NCI-H1092 (cell line): ENCODE data around the gene PPM1L.

ENCODE experiments used
- DNase-seq: peaks from one replicate; lab custom pipeline; 2025; lab: John Stamatoyannopoulos, UW

Gene PPM1L

DNA sequence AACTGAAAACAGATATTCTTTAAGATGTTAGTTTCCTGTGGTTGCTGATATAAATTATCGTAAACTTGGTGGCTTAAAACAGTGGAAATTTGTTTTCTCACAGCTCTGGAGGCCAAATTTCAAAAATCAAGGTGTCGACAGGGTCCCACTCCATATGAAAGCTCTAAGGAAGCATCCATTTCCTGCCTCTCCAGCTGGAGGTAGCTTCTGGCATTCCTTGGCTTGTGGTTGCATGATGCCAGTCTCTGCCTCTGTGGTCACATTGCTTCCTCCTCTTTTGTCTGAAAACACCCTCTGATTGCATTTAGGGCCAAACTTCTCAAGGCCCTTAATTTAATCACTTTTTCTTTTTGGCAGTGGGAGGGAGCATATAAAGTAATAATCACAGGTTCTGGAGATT is 96.8 kb downstream of the PPM1L start:
- DNase-seq = no peak

DNA sequence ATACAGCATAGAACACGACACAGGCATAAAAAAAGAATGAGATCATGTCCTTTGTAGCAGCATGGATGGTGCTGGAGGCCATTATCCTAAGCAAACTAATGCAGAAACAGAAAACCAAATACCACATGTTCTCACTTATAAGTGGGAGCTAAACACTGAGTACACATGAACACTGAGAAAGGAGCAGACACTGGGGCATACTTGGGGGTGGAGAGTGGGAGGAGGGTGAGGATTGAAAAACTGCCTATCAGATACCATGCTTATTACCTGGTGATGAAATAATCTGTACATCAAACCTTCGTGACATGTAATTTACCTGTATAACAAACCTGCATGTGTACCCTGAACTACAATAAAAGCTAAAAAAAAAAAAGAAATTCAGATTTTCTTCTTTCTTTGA is 100.4 kb downstream of the PPM1L start:
- DNase-seq = no peak

DNA sequence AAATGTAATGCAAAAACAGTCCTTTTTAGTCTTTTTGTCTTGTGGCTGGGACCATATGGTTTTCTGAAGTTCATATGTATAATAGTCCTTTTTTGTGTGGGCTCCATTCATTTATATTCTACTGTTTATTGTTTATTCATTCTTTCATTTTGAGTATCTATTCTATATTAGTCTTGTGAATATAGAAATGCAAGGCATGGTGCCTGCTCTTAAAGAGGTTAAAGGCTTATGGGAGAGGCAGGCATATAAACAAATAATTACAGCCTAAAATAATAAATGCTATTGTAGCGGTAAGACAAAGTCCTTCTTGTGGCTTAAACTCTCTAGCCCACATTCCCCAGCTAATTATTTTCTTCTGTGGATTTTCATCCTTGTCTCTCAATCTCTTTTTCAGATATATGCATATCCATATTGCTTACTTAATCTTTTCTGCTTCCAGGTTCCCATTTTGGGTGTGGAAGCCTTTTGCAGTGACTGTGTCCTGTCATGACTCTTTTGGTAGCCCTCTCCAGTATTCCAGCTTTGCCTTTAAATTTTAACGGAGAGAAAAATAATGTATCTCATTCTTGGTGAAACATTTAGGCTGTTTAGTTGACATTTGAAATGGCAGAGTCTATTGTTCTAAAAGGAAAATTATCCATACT is 101.6 kb downstream of the PPM1L start:
- DNase-seq = no peak

DNA sequence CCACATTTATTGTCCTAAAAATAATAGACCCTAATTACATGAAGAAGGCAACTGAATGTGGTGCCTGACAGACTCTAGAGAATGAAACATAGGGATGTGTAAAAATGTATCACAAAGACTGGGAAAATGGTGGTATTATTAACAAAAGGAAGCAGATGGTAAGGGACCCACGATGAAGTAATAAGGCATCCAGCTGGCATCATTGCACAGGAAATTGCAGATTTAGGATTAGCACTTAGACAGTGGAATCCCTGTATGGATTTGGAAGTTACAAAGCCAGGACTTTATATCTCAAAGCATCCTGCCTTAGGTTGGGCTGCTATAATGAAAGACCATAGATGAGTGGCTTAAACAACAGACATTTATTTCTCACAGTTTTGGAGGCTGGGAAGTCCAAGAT is 104.3 kb downstream of the PPM1L start:
- no peak for DNase-seq

- DNase-seq = no peak
These were observed 113.8 kb downstream of the PPM1L start for GRCh38 chr3:160869825-160870224.

- no peak for DNase-seq
These were observed 114.3 kb downstream of the PPM1L start for GRCh38 chr3:160870327-160870726.

GRCh38 chr3:160874736-160875135 is 118.7 kb downstream of the PPM1L start:
- no peak for DNase-seq

- no peak for DNase-seq
These were observed 120.6 kb downstream of the PPM1L start for GRCh38 chr3:160876643-160877042.

DNA sequence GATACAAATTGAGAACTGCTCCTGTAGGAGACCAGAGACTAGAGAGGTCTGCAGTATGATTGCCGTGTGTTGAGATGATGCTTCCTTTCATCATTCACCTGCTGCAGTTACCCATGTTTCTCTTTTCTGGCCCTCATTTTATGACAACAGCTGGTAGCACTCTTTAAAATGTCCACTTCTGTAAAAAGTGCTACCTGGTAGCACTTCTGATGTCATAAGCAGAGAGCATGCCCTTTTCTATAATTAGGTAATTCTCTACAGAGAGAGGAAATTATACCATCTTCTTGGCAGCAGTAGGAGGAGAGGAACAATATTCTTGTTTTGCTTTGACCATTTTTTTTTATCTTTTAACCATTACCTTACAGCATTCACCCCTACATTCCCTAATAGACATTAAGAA is 123.8 kb downstream of the PPM1L start:
- DNase-seq = no peak

DNA sequence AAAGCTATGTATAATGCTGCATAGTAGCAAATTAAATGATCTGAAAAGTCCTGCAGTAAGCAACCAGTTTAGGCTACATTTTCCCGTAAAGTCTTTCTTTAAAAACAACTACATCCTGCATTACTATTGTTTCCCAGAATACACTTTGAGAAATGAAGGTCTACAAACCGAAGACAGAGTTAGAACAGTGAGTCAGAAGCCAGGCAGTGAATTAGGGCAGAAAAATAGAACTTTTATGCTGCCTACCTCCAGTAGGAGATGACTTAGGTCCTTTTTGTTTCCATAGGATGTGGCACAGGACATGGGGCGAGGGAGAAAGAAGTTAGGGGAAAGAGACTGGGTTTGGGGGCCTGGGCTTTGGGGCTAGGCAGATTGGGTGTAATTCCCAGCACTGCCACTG is 127.3 kb downstream of the PPM1L start:
- no peak for DNase-seq

DNA sequence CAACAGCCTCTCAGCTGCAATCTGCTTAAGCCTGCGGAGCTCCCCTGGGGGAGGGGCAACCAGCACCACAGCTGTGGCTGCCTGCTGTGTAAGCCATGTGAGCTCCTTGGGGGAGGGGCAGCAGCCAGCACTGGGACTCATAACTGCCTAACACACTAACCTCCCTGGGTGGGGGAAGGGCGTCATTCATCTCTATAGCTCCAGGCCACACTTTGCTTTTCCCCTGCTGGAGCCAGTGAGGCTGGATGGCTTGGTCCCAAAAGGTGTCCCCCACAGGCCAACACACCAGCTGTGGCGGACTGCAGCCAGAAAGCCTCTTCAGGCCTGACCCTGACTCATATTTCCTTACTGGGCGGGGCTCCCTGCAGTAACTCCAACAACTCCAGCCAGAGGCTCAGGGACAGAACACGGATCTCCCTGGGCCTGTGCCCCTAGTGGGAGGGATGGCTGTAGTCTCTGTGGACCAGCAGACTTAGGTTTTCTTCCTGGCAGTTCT is 129.8 kb downstream of the PPM1L start:
- no peak for DNase-seq

GRCh38 chr3:160886421-160886820 is 130.4 kb downstream of the PPM1L start:
- no peak for DNase-seq

- no peak for DNase-seq
These were observed 137.2 kb downstream of the PPM1L start for GRCh38 chr3:160893207-160893606.

GRCh38 chr3:160904691-160905090 is 148.7 kb downstream of the PPM1L start:
- no peak for DNase-seq

GRCh38 chr3:160906646-160907045 is 150.6 kb downstream of the PPM1L start:
- no peak for DNase-seq

GRCh38 chr3:160909917-160910316 is 153.9 kb downstream of the PPM1L start:
- DNase-seq = no peak

DNA sequence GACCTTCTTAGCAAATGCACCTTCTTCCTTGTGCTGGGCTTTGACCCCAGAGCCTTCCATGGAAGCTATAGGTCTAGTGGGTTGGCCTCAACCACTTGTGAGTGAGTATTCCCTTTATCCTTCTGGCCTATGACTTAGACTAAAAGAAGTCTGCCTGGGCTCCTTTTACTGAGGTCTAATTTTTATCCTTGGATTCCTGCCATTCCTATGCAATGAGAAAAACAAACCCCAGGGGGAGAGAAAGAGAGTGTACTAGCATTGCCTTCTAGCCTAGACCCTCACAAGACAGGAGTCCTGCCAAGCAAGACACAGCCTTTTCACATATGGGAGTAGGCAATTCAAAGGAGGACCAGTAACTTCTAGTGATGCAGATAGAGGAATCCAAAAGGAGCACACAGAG is 155.4 kb downstream of the PPM1L start:
- no peak for DNase-seq

DNA sequence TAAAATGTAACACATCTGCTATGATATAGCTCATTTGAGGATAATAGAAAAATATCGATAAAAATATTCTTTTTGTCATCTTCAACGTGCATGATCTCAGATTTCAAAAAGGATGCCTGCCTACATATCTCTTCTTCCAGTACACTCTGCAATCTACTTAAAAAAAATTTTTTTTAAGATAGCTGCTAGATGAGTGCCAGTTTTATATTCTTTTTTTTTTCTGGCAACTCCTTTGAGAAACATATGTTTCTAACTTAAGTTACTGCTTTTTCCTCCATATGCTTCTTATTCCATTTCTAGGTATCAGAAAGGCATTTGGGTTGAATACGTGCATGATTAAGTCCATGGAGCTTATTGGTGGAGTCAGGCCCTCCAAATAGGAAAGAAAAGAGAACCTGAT is 160.4 kb downstream of the PPM1L start:
- DNase-seq = no peak

DNA sequence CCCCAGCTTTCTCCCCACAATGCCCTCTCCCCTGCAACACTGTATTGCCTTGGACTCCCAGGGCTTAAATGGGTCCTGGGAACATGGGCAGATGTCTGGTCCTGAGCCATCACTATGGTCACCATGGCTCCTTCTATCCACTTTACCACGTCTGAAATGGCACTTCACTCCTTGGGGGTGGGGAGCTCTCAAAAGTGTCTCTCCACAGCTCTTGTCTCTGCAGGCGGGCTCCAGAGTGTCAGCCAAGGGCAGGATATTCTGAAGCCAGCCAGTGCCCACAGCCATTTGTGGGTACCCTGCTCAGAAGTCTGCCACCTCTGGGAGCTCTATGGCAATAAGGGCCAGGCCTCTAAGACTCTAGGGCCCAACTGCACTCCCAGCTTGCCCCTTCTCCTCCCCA is 163.9 kb downstream of the PPM1L start:
- DNase-seq = peak; percentile 40

GRCh38 chr3:160921020-160921635 is 165.1 kb downstream of the PPM1L start:
- no peak for DNase-seq

DNA sequence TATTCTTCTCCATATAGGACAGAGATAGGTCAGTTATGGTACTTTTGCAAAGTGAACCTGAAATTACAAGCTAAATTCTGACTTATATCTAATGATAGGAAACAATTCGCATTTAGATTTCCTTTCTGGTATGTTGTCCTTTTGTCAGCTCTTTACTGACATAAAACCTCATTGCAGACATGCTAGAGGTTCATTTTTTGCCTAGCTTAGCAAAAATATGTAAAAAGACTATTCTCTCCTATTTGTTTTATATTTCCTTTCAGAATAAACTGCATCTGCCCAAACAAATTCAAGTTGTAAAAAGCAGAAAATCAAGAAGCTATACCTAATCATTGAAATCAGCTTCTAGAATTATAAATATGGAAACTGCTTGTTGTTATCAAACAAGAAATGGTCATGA is 168.7 kb downstream of the PPM1L start:
- DNase-seq = no peak

DNA sequence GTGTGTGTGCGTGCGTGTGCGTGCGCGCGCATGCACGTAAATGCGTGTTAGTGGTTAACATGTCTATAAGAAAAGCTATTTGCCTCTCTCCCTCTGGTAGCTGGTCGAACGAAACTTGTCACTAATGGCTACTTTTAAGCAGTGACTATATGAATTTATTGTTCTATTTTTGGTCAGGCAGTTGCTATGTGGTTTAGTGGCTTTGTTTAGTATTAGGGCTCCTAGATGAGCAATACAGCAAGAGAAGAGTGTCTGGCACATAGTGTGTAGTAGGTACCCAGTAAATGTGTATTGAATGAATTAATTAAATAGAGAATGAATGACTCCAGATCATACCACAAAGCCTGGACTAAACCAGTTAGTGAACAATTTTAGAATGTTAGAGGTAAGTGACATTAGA is 171.6 kb downstream of the PPM1L start:
- no peak for DNase-seq

- no peak for DNase-seq
These were observed 172.2 kb downstream of the PPM1L start for GRCh38 chr3:160928183-160928726.

DNA sequence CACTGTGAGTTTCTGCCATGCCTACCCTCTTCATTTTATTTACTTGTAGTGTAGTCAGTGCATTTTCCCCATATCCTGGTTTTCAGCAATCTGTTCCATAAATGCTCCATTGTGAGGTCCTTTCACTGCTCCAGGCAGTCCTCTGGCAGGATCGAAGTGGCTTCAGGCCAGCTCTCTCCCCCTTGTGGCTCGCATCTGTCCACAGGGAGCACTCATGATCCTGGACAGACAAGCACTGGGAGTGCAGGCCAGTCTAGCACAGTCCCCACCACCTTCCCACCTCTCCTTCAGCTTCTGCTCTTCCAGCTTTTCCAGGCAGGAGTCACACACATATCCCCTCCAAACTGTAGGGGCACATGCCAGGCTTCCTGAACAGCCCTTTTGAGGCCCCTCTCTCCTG is 173.6 kb downstream of the PPM1L start:
- no peak for DNase-seq
